CD14-positive monocyte (primary cell): Measurements from ENCODE around the gene KCNJ4. TPM values are rescaled to one million over a fixed set of nuclear protein-coding genes. Genes with fewer than 3 reads are reported as not detected.

Source experiments
- DNase-seq, 3 donors: peaks; one replicate each; pipeline ENCODE4 v3.0.0-alpha.2; 2011 to 2022
- H2AFZ ChIP-seq: 2 replicates; pipeline ENCODE4 v1.6.0; 2012; ENCODE audit warnings: mild to moderate bottlenecking, low read depth, low read length, inconsistent platforms; ENCODE audit not compliant: insufficient read depth, poor library complexity, severe bottlenecking
- H3K27ac ChIP-seq, 2 donors: 1 replicate in 1 of 2; 2 replicates in 1 of 2; pipeline ENCODE4 v1.5.1; 2012 to 2013; ENCODE audit warnings: low read length in 2 of 2, control low read depth in 1 of 2, inconsistent platforms in 1 of 2, low read depth in 1 of 2, mild to moderate bottlenecking in 1 of 2
- H3K27me3 ChIP-seq, 2 donors: one replicate each; pipeline versions ENCODE4 v1.6.0 to v1.6.1; 2011 to 2013; ENCODE audit warnings: low read length in 2 of 2; ENCODE audit not compliant: control insufficient read depth in 2 of 2, insufficient read depth in 2 of 2
- H3K36me3 ChIP-seq, 2 donors: replicated peaks in 1 of 2; 1 replicate in 1 of 2; 2 replicates in 1 of 2; pipeline versions ENCODE4 v1.5.1 to v1.6.1; 2012 to 2013; ENCODE audit warnings: low read length in 2 of 2, control low read depth in 1 of 2, inconsistent platforms in 1 of 2, mild to moderate bottlenecking in 1 of 2; ENCODE audit not compliant: insufficient read depth in 2 of 2, control insufficient read depth in 1 of 2
- H3K4me1 ChIP-seq, 2 donors: 1 replicate in 1 of 2; 2 replicates in 1 of 2; pipeline versions ENCODE4 v1.5.1 to v1.6.1; 2012 to 2013; ENCODE audit warnings: low read length in 2 of 2, control low read depth in 1 of 2, inconsistent platforms in 1 of 2, mild to moderate bottlenecking in 1 of 2, moderate library complexity in 1 of 2; ENCODE audit not compliant: insufficient read depth in 2 of 2, control insufficient read depth in 1 of 2
- H3K4me2 ChIP-seq: replicated peaks from 2 replicates; pipeline ENCODE3; 2012; ENCODE audit warnings: low read length, moderate library complexity, mild to moderate bottlenecking; ENCODE audit not compliant: poor library complexity, severe bottlenecking; ENCODE audit errors: extremely low read depth
- H3K4me3 ChIP-seq, 3 experiments: fragments of 200-600 bp in 1 of 3; sonication (generic) in 1 of 3; replicated peaks in 1 of 3; 1 replicate in 2 of 3; 2 replicates in 1 of 3; pipeline ENCODE4 v1.5.1; 2011 to 2013; ENCODE audit warnings: low read length in 3 of 3, mild to moderate bottlenecking in 3 of 3, control low read depth in 2 of 3, low read depth in 2 of 3, inconsistent platforms in 1 of 3, moderate library complexity in 1 of 3
- H3K79me2 ChIP-seq: 2 replicates; pipeline ENCODE4 v1.6.0; 2012; ENCODE audit warnings: mild to moderate bottlenecking, control low read depth, inconsistent platforms, low read length, moderate library complexity; ENCODE audit not compliant: insufficient read depth
- H3K9ac ChIP-seq: 2 replicates; pipeline ENCODE4 v1.6.0; 2017; ENCODE audit warnings: low read length, mild to moderate bottlenecking; ENCODE audit not compliant: insufficient read depth, poor library complexity, severe bottlenecking
- H3K9me3 ChIP-seq, 2 donors: replicated peaks in 1 of 2; 1 replicate in 1 of 2; 2 replicates in 1 of 2; pipeline versions ENCODE4 v1.5.1 to v1.6.1; 2012 to 2013; ENCODE audit warnings: low read length in 2 of 2, control low read depth in 1 of 2; ENCODE audit not compliant: control insufficient read depth in 1 of 2, insufficient read depth in 1 of 2
- H4K20me1 ChIP-seq: 2 replicates; pipeline ENCODE4 v1.6.0; 2012; ENCODE audit warnings: mild to moderate bottlenecking, low read length, control low read depth, moderate library complexity; ENCODE audit not compliant: insufficient read depth
- H3K27ac Mint-ChIP-seq, 7 donors: one replicate each; pipeline ENCODE4 v1.8.0; 2020; ENCODE audit warnings: mild to moderate bottlenecking in 7 of 7, mixed read lengths in 7 of 7, moderate library complexity in 6 of 7, inconsistent platforms in 2 of 7
- H3K27me3 Mint-ChIP-seq, 3 donors: one replicate each; pipeline ENCODE4 v1.8.0; 2021 to 2022; ENCODE audit warnings: low read depth in 3 of 3, mild to moderate bottlenecking in 3 of 3, mixed read lengths in 3 of 3, moderate library complexity in 3 of 3, inconsistent platforms in 1 of 3
- H3K36me3 Mint-ChIP-seq, 2 donors: one replicate each; pipeline ENCODE4 v1.8.0; 2020; ENCODE audit warnings: mixed read lengths in 2 of 2, inconsistent platforms in 1 of 2, mild to moderate bottlenecking in 1 of 2
- H3K4me1 Mint-ChIP-seq: one replicate; pipeline ENCODE4 v1.8.0; 2020; ENCODE audit warnings: mild to moderate bottlenecking, mixed read lengths
- H3K4me3 Mint-ChIP-seq, 2 donors: one replicate each; pipeline ENCODE4 v1.8.0; 2020; ENCODE audit warnings: mild to moderate bottlenecking in 2 of 2, mixed read lengths in 2 of 2, moderate library complexity in 1 of 2
- H3K9me3 Mint-ChIP-seq, 7 donors: one replicate each; pipeline ENCODE4 v1.8.0; 2020 to 2022; ENCODE audit warnings: mixed read lengths in 7 of 7, mild to moderate bottlenecking in 6 of 7, moderate library complexity in 6 of 7, inconsistent platforms in 2 of 7
- CTCF ChIP-seq: fragments of 200-600 bp; IDR thresholded peaks from one replicate; pipeline ENCODE4 v1.8.0; 2022; ENCODE audit warnings: antibody characterized with exemption, mild to moderate bottlenecking
- WGBS: methylation state at CpG from one replicate; pipeline ENCODE4 v1.1.5; 2013; ENCODE audit warnings: missing lambda C conversion rate; ENCODE audit not compliant: insufficient coverage; 5-methylcytosine and 5-hydroxymethylcytosine counted together
- intact Hi-C, 2 donors: fragments of 100-400 bp; cut with micrococcal nuclease; formaldehyde crosslinking; loops; one replicate each; pipeline versions ENCODE4 v1.15.0 to v1.15.1; 2023
- polyA plus RNA-seq, 3 donors: library from polyadenylated mRNA; depleted of rRNA in 1 of 3; unstranded in 2 of 3; stranded (reverse) in 1 of 3; fragments of 300-500 nt in 2 of 3; fragments of >200 nt in 1 of 3; fragmentation: Illumina TruSeq in 2 of 3; gene quantifications; 1 replicate in 2 of 3; 2 replicates in 1 of 3; pipeline ENCODE4 v1.2.3, GENCODE V29; 2012 to 2021

Gene KCNJ4
- polyA plus RNA-seq, 3 donors, result not detected

DNA sequence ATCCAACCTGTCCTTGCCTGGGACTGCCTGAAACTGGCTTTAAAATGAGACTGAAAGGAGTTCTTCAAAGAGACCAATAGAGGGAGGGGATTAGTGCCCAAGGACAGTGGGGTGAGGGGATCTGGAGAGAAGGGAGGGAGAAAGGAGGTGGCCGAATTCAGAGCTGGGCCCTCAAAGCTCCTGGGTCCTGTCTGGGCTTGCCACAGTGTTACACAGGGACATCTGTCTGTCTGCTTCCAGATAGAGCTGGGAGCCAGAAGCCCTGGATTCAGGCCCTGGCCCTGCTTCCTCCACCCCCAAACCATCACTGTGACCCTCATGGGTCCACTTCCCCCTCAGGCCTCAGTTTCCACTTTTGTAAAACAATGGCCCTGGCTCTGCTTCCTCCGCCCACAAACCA lies 3.6 kb downstream of the KCNJ4 start:
- no peak for DNase-seq
- no peaks in the 10 kb centered on the region for H3K36me3 ChIP-seq
- no peak overlapping the region for H3K27ac ChIP-seq
- H3K4me3 Mint-ChIP-seq, result peak overlapping the region in 1 of 2 donors; percentile 52
- no peak overlapping the region for H3K9ac ChIP-seq
- H3K79me2 ChIP-seq, result no peaks in the 10 kb centered on the region
- no peak overlapping the region for H3K27ac Mint-ChIP-seq
- H4K20me1 ChIP-seq, result peaks cover 6% of the 10 kb centered on the region
- no peak overlapping the region for H3K4me3 ChIP-seq
- H3K4me1 ChIP-seq, result peaks cover 3 to 6% of the 10 kb centered on the region in 2 donors
- H3K27me3 Mint-ChIP-seq, result peaks cover 50 to 76% (median 67%) of the 10 kb centered on the region in 3 donors
- peaks cover 0 to 11% (median 7%) of the 10 kb centered on the region in 7 donors for H3K9me3 Mint-ChIP-seq
- no peak overlapping the region for H3K4me2 ChIP-seq
- peaks cover 24 to 62% of the 10 kb centered on the region in 2 donors for H3K27me3 ChIP-seq
- TF ChIP-seq CTCF, result no peak
- H2AFZ ChIP-seq, result no peak overlapping the region
- H3K4me1 Mint-ChIP-seq, result peaks cover 7% of the 10 kb centered on the region
- peaks cover 3 to 4% of the 10 kb centered on the region in 2 donors for H3K36me3 Mint-ChIP-seq
- H3K9me3 ChIP-seq, result peaks cover 0 to 17% of the 10 kb centered on the region in 2 donors
- intact Hi-C loops, result no loop called here
- WGBS, result 100% methylated on average over 2 of the region's 2 CpGs

- H3K27me3 ChIP-seq, result peaks cover 19 to 57% of the 10 kb centered on the region in 2 donors
- peaks cover 0 to 6% (median 4%) of the 10 kb centered on the region in 7 donors for H3K9me3 Mint-ChIP-seq
Measured at GRCh38 chr22:38450234-38450797, 4.7 kb downstream of the KCNJ4 start.

More at GRCh38 chr22:38450234-38450797, 4.7 kb downstream of the KCNJ4 start:
- Histone ChIP-seq H4K20me1 (peaks cover 6% of the 10 kb centered on the region), H3K9ac (no peak overlapping the region), H2AFZ (no peak overlapping the region), H3K36me3 (no peaks in the 10 kb centered on the region), H3K27ac (no peak overlapping the region), H3K4me1 (peaks cover under 1 to 3% of the 10 kb centered on the region in 2 donors), H3K79me2 (no peaks in the 10 kb centered on the region), H3K4me3 (no peak overlapping the region), H3K4me2 (no peak overlapping the region), H3K9me3 (peaks cover 0 to 15% of the 10 kb centered on the region in 2 donors)
- no peak for TF ChIP-seq CTCF
- Mint-ChIP-seq H3K4me1 (peaks cover 7% of the 10 kb centered on the region), H3K4me3 (peak overlapping the region in 1 of 2 donors; percentile 41), H3K36me3 (peaks cover 2 to 4% of the 10 kb centered on the region in 2 donors), H3K27ac (no peak overlapping the region), H3K27me3 (peaks cover 46 to 66% (median 62%) of the 10 kb centered on the region in 3 donors)
- intact Hi-C loops, result no loop called here
- DNase-seq, result no peak
- 65% methylated on average over 10 of the region's 11 CpGs for WGBS
